Lower leg skin (tissue), 3 donors: ENCODE measurements around the gene DEDD.

Experiments used
- CTCF ChIP-seq, 3 donors: fragments of 450-650 bp; IDR thresholded peaks; one replicate each; pipeline ENCODE4 v1.5.1; 2016; ENCODE audit warnings: antibody characterized with exemption in 3 of 3, mild to moderate bottlenecking in 3 of 3, moderate library complexity in 2 of 3
- POLR2A ChIP-seq, 2 donors: fragments of 450-650 bp; IDR thresholded peaks; one replicate each; pipeline ENCODE4 v1.6.1; 2016 to 2017; ENCODE audit warnings: antibody characterized with exemption in 2 of 2, mild to moderate bottlenecking in 1 of 2, moderate library complexity in 1 of 2

GRCh38 chr1:161173711-161174110 lies 41.2 kb upstream of the DEDD start:
- TF ChIP-seq CTCF (IDR thresholded peaks at IDR 0.05), result no peak
- no peak for TF ChIP-seq POLR2A (IDR thresholded peaks at IDR 0.05)
